ENCODE data around the gene CDK14. TPM values are rescaled to one million over a fixed set of nuclear protein-coding genes. Genes with fewer than 3 reads are reported as not detected.

CDK14 gene
- total RNA-seq, 4 donors from 2014 or later = 3.3 to 61.6 (median 38.7) TPM

DNA sequence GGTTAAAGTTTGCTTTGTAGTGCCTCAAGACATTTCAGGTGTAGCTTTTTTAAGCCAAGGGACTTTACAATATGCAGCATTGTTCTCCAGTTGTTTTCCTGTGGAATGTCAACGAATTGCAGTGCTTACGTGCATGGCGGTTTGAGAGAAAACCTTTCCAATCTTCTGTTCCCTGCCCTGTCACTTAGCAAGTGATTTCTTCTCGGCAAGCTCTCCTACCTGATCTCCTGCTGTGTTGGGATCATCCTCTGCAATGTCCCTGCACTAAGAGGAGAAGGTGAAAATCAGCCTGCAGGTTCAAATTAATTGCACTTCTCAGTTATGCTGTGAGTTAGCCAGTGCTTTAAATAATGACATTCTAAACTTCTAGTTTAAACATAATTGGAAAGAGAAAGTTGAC lies 470.5 kb downstream of the CDK14 start:
- no peaks in the 10 kb centered on the region for H3K36me3 ChIP-seq
- H3K27me3 ChIP-seq = no peaks in the 10 kb centered on the region
- H3K4me3 ChIP-seq = no peak overlapping the region
- TF ChIP-seq, protein P1, sequence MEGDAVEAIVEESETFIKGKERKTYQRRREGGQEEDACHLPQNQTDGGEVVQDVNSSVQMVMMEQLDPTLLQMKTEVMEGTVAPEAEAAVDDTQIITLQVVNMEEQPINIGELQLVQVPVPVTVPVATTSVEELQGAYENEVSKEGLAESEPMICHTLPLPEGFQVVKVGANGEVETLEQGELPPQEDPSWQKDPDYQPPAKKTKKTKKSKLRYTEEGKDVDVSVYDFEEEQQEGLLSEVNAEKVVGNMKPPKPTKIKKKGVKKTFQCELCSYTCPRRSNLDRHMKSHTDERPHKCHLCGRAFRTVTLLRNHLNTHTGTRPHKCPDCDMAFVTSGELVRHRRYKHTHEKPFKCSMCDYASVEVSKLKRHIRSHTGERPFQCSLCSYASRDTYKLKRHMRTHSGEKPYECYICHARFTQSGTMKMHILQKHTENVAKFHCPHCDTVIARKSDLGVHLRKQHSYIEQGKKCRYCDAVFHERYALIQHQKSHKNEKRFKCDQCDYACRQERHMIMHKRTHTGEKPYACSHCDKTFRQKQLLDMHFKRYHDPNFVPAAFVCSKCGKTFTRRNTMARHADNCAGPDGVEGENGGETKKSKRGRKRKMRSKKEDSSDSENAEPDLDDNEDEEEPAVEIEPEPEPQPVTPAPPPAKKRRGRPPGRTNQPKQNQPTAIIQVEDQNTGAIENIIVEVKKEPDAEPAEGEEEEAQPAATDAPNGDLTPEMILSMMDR (IDR thresholded peaks at IDR 0.05) = no peak
- TF ChIP-seq POLR2A (IDR thresholded peaks at IDR 0.05) = no peak
- H3K27ac ChIP-seq = no peak overlapping the region
- no peaks in the 10 kb centered on the region for H3K4me1 ChIP-seq
- intact Hi-C loops (cut with DNase I; ENCODE audit: low total_unique reads) = no loop called here
- no peaks in the 10 kb centered on the region for H3K9me3 ChIP-seq
- no peak for DNase-seq

DNA sequence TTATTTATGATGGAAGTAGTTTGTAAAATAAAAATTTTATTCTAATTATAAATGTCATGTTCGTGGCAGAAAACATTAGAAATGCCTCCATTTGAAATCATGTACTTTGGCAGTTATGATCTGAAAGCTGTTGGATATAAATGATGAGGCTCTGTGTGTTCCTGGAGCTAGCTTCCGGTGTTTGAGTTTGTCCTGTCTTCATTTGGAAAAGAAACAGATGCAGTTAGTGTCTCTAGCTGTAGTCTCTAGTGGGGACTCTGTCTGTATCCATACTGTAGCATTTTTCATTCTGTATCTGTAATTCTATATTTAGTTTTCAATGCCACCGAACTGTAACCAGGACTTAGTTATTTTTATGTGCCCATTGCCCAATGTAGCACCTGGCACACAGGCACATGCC lies 471.1 kb downstream of the CDK14 start:
- H3K27ac ChIP-seq = no peak overlapping the region
- H3K9me3 ChIP-seq = no peaks in the 10 kb centered on the region
- TF ChIP-seq, protein P1 (IDR thresholded peaks at IDR 0.05) = no peak
- no peak for TF ChIP-seq POLR2A (IDR thresholded peaks at IDR 0.05)
- intact Hi-C loops (cut with DNase I; ENCODE audit: low total_unique reads) = no loop called here
- H3K27me3 ChIP-seq = no peaks in the 10 kb centered on the region
- no peaks in the 10 kb centered on the region for H3K4me1 ChIP-seq
- no peak for DNase-seq
- H3K36me3 ChIP-seq = no peaks in the 10 kb centered on the region
- no peak overlapping the region for H3K4me3 ChIP-seq

DNA sequence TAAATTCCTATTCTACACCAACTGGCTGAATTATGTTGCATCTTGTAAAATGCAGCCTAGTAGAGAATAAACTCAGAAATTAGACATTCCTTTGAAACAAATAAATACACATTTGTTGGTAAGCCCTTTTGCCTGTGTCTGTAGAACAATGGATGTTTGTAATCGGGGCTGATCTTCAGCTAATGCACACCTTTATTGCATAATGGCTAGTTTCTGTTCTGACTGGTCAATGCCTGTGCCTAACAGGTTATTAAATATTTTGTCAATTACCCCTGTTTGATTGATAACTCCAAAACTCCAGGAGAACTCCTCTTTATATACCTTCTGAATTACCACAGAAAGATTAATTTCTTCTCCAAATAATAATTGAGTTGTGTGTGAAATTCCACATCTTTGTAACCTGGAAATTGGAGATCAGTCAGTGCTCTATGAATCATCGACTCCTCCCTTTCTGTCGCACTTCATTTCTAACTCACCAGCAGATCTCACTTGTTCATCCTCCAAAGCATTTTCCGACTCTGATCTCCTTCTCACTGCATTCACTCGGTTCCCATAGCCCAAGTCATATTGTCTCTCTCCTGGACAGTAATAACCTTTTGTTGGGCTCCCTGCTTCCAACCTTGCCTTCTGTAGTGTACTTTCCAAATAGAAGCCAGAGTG lies 472.1 kb downstream of the CDK14 start:
- Histone ChIP-seq H3K27me3 (no peaks in the 10 kb centered on the region), H3K4me1 (no peaks in the 10 kb centered on the region), H3K36me3 (no peaks in the 10 kb centered on the region), H3K27ac (no peak overlapping the region), H3K9me3 (no peaks in the 10 kb centered on the region), H3K4me3 (no peak overlapping the region)
- intact Hi-C loops (cut with DNase I; ENCODE audit: low total_unique reads) = no loop called here
- TF ChIP-seq, protein P1 (IDR thresholded peaks at IDR 0.05) = no peak
- TF ChIP-seq POLR2A (IDR thresholded peaks at IDR 0.05) = no peak
- DNase-seq = no peak

DNA sequence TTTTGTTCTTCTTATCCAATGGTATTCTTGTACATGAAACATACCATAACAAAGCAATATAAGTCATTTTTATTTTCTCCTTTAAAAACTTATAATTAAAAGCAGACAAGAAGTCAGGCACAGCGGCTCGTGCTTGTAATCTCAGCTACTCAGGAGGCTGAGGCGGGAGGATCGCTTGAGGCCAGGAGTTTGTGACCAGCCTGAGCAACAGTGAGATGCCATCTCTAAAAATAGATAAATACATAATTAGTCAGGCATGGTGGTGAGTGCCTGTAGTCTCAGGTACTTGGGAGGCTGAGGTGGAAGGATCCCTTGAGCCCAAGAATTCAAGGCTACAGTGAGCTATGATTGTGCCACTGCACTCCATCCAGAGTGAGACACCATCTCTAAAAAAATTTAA lies 473.0 kb downstream of the CDK14 start:
- Histone ChIP-seq H3K27me3 (no peaks in the 10 kb centered on the region), H3K4me3 (no peak overlapping the region), H3K36me3 (no peaks in the 10 kb centered on the region), H3K9me3 (no peaks in the 10 kb centered on the region), H3K27ac (no peak overlapping the region), H3K4me1 (no peaks in the 10 kb centered on the region)
- no peak for DNase-seq
- TF ChIP-seq, protein P1 (IDR thresholded peaks at IDR 0.05) = no peak
- no peak for TF ChIP-seq POLR2A (IDR thresholded peaks at IDR 0.05)
- intact Hi-C loops (cut with DNase I; ENCODE audit: low total_unique reads) = no loop called here

DNA sequence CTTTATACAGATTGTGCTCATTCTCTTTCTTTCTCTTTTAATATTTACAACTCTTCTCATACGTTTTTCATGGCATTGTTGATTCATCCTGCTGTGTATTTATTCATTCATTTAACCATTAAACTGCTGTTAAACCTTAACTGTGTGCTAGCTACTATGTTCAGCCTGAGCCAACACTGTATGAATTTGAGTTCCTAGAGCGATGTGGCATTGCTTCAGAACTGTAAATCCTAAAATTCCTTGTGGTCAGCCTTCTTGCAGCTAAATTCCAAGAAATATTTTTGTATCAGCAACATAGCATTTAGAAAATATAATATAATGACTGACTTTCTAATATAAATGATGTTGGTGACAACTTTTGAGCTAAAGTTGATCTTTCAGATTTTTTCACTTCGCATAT lies 483.4 kb downstream of the CDK14 start:
- H3K27ac ChIP-seq = no peak overlapping the region
- H3K27me3 ChIP-seq = no peaks in the 10 kb centered on the region
- no peak for DNase-seq
- no peaks in the 10 kb centered on the region for H3K9me3 ChIP-seq
- TF ChIP-seq, protein P1 (IDR thresholded peaks at IDR 0.05) = no peak
- no peak for TF ChIP-seq POLR2A (IDR thresholded peaks at IDR 0.05)
- H3K4me1 ChIP-seq = peaks cover 0 to 7% of the 10 kb centered on the region in 2 donors
- H3K4me3 ChIP-seq = no peak overlapping the region
- intact Hi-C loops (cut with DNase I; ENCODE audit: low total_unique reads) = no loop called here
- no peaks in the 10 kb centered on the region for H3K36me3 ChIP-seq
